Activated naive CD8-positive, alpha-beta T cell treated with anti-CD3 and anti-CD28 coated beads for 36 hours (primary cell): Measurements from ENCODE around the gene PIK3R1. TPM values are rescaled to one million over a fixed set of nuclear protein-coding genes. Genes with fewer than 3 reads are reported as not detected.
A peak's percentile ranks its signal among the peaks of the same experiment; 100 is the strongest.

Experiments
- DNase-seq: peaks from one replicate; pipeline ENCODE4 v3.0.0; 2021
- H3K27ac Mint-ChIP-seq: one replicate; pipeline ENCODE4 v1.8.0; 2022; ENCODE audit warnings: mild to moderate bottlenecking, moderate library complexity, mixed read lengths
- H3K27me3 Mint-ChIP-seq: one replicate; pipeline ENCODE4 v1.8.0; 2022; ENCODE audit warnings: mild to moderate bottlenecking, mixed read lengths
- H3K36me3 Mint-ChIP-seq: one replicate; pipeline ENCODE4 v1.8.0; 2021; ENCODE audit warnings: mild to moderate bottlenecking, mixed read lengths
- H3K4me1 Mint-ChIP-seq: one replicate; pipeline ENCODE4 v1.8.0; 2021; ENCODE audit warnings: mixed read lengths
- H3K4me3 Mint-ChIP-seq: one replicate; pipeline ENCODE4 v1.8.0; 2022; ENCODE audit warnings: mild to moderate bottlenecking, moderate library complexity, mixed read lengths
- H3K9me3 Mint-ChIP-seq: one replicate; pipeline ENCODE4 v1.8.0; 2022; ENCODE audit warnings: mixed read lengths
- total RNA-seq, 2 experiments: library from RNA; stranded (reverse); gene quantifications; one replicate each; pipeline ENCODE4 v1.2.3, GENCODE V29; 2021

Gene PIK3R1
- total RNA-seq, 2 experiments from 2014 or later = 39.7 to 41.6 TPM

DNA sequence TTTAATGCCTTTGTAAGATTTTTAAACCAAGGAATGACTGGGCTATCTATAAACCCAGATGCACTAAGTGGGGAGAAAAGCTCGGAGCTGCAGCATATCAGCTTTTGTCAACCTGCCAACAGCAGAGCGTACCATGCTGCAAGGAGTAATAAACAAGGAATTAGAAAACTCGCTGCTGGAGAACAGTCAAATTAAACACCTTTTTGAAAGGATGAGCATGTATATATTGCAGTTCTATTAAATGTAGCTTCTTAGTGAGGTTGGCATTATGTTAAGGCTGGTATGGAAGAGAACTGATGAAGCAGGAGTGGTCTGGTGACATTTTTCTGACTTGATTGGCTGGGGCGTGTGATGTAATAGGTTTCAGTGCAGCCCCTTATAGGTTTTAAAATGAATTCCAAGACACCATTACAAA, 74.7 kb downstream of the PIK3R1 start:
- no peak overlapping the region for H3K27ac Mint-ChIP-seq
- H3K27me3 Mint-ChIP-seq = no peaks in the 10 kb centered on the region
- H3K4me3 Mint-ChIP-seq = no peak overlapping the region
- H3K4me1 Mint-ChIP-seq = peaks cover 65% of the 10 kb centered on the region
- no peaks in the 10 kb centered on the region for H3K9me3 Mint-ChIP-seq
- H3K36me3 Mint-ChIP-seq = peaks cover 27% of the 10 kb centered on the region
- DNase-seq = no peak

GRCh38 chr5:68290847-68291246, 75.3 kb downstream of the PIK3R1 start:
- peaks cover 26% of the 10 kb centered on the region for H3K36me3 Mint-ChIP-seq
- no peak for DNase-seq
- no peak overlapping the region for H3K27ac Mint-ChIP-seq
- no peak overlapping the region for H3K4me3 Mint-ChIP-seq
- H3K4me1 Mint-ChIP-seq = peaks cover 59% of the 10 kb centered on the region
- H3K27me3 Mint-ChIP-seq = no peaks in the 10 kb centered on the region
- H3K9me3 Mint-ChIP-seq = no peaks in the 10 kb centered on the region

GRCh38 chr5:68292316-68292715, 76.8 kb downstream of the PIK3R1 start:
- Mint-ChIP-seq H3K27me3 (no peaks in the 10 kb centered on the region), H3K9me3 (no peaks in the 10 kb centered on the region), H3K36me3 (peaks cover 33% of the 10 kb centered on the region), H3K4me1 (peaks cover 45% of the 10 kb centered on the region), H3K27ac (peak overlapping the region; percentile 16), H3K4me3 (no peak overlapping the region)
- DNase-seq = no peak

- no peak for DNase-seq
- H3K9me3 Mint-ChIP-seq = no peaks in the 10 kb centered on the region
- H3K4me3 Mint-ChIP-seq = no peak overlapping the region
- H3K27ac Mint-ChIP-seq = no peak overlapping the region
- peaks cover 46% of the 10 kb centered on the region for H3K36me3 Mint-ChIP-seq
- H3K4me1 Mint-ChIP-seq = peaks cover 21% of the 10 kb centered on the region
- H3K27me3 Mint-ChIP-seq = no peaks in the 10 kb centered on the region
These were observed 80.2 kb downstream of the PIK3R1 start for GRCh38 chr5:68295772-68296171.

- Mint-ChIP-seq H3K4me1 (peaks cover 15% of the 10 kb centered on the region), H3K27ac (no peak overlapping the region), H3K4me3 (no peak overlapping the region), H3K9me3 (no peaks in the 10 kb centered on the region), H3K36me3 (peaks cover 49% of the 10 kb centered on the region), H3K27me3 (no peaks in the 10 kb centered on the region)
- no peak for DNase-seq
These were observed 81.3 kb downstream of the PIK3R1 start for GRCh38 chr5:68296895-68297294.

- DNase-seq = no peak
- Mint-ChIP-seq H3K4me3 (no peak overlapping the region), H3K36me3 (peaks cover 49% of the 10 kb centered on the region), H3K9me3 (no peaks in the 10 kb centered on the region), H3K27ac (no peak overlapping the region), H3K27me3 (no peaks in the 10 kb centered on the region), H3K4me1 (peaks cover 14% of the 10 kb centered on the region)
These were observed 82.1 kb downstream of the PIK3R1 start for GRCh38 chr5:68297656-68298055.

DNA sequence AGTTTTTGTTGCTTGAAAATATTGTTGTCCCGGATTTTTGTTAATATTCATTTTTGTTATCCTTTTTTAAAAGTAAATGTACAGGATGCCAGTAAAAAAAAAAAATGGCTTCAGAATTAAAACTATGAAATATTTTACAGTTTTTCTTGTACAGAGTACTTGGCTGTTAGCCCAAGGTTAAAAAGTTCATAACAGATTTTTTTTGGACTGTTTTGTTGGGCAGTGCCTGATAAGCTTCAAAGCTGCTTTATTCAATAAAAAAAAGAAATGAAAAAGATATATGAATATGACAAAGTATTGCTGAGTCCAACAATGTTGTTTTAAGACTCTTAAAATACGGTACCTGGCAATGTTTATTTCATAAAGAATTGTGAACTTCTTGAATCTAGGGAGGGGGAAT, 82.9 kb downstream of the PIK3R1 start:
- no peak overlapping the region for H3K4me3 Mint-ChIP-seq
- no peaks in the 10 kb centered on the region for H3K27me3 Mint-ChIP-seq
- peaks cover 22% of the 10 kb centered on the region for H3K4me1 Mint-ChIP-seq
- H3K9me3 Mint-ChIP-seq = no peaks in the 10 kb centered on the region
- H3K27ac Mint-ChIP-seq = no peak overlapping the region
- H3K36me3 Mint-ChIP-seq = peaks cover 49% of the 10 kb centered on the region
- DNase-seq = no peak

GRCh38 chr5:68299105-68299504, 83.5 kb downstream of the PIK3R1 start:
- Mint-ChIP-seq H3K36me3 (peaks cover 49% of the 10 kb centered on the region), H3K27ac (no peak overlapping the region), H3K9me3 (no peaks in the 10 kb centered on the region), H3K4me1 (peaks cover 28% of the 10 kb centered on the region), H3K27me3 (no peaks in the 10 kb centered on the region), H3K4me3 (no peak overlapping the region)
- DNase-seq = no peak

GRCh38 chr5:68299575-68299974, 84.0 kb downstream of the PIK3R1 start:
- peaks cover 33% of the 10 kb centered on the region for H3K4me1 Mint-ChIP-seq
- H3K27ac Mint-ChIP-seq = no peak overlapping the region
- no peak for DNase-seq
- no peaks in the 10 kb centered on the region for H3K27me3 Mint-ChIP-seq
- H3K9me3 Mint-ChIP-seq = no peaks in the 10 kb centered on the region
- peaks cover 47% of the 10 kb centered on the region for H3K36me3 Mint-ChIP-seq
- H3K4me3 Mint-ChIP-seq = no peak overlapping the region

DNA sequence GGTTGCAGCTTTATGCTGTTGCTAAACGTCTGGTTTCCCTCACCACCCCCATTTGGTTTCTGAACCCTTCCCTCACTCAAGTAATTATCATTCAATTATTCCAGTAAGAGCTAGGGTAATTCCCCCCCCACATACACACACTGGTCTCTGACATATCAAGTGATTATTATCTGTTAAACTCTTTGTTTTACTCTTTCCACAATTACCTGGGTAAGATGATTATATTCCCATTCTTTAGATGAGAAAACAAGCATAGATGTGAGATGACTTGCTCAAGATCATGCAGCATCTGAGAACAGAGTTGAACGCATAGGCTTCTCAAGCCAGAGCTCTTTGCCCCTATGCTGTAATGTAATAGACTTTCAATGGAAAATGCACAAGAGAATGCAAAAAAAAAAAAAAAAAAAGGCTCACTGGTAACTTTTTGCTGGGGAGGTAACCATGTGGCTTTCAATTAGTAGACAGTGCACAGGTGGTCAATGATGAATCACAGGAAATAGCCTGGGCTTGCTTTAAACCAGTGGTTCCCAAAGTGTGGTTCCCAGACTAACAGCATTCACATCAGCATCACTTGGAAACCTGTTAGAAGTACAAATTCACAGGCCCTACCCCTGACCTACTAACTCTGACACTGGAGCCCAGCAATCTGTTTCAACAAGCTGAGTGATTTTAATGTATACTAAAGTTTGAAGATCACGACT, 87.6 kb downstream of the PIK3R1 start:
- DNase-seq = no peak
- no peaks in the 10 kb centered on the region for H3K27me3 Mint-ChIP-seq
- peaks cover 26% of the 10 kb centered on the region for H3K36me3 Mint-ChIP-seq
- no peak overlapping the region for H3K4me3 Mint-ChIP-seq
- H3K4me1 Mint-ChIP-seq = peaks cover 35% of the 10 kb centered on the region
- H3K27ac Mint-ChIP-seq = peak overlapping the region; percentile 32
- H3K9me3 Mint-ChIP-seq = no peaks in the 10 kb centered on the region

DNA sequence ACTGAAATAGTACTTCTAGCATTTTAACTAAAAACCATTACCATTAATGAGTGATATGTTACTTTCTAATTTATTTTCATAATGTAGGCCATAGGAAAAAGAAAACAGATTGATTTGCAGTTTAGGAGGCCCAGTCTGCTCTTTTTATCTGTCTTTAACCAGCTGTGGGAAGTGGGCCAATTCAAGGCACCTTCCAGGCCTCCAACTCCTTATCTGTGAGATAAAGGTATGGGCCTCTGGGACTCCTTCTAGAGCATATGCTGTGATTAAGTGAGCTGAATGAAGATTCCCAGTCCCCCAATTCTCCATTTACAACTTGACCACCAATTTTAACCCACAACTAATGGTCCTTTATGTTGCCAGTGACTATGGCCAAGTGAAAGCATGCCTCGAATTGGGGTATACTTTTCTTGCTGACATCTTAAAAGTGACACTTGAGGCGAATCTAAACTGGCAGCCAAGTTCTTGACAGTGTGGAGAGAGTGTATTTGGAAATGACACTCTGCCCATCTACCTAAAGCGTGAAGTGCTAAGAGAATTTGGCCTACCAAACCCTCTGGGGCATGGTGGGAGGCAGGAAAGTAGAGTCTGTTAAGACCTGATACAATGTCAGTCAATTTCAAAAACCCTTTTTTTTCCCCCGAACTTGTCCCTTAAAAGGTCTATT, 88.3 kb downstream of the PIK3R1 start:
- H3K36me3 Mint-ChIP-seq = peaks cover 23% of the 10 kb centered on the region
- peak overlapping the region; percentile 26 for H3K27ac Mint-ChIP-seq

GRCh38 chr5:68304421-68305052, 89.0 kb downstream of the PIK3R1 start:
- Mint-ChIP-seq H3K27ac (no peak overlapping the region), H3K27me3 (no peaks in the 10 kb centered on the region), H3K36me3 (peaks cover 18% of the 10 kb centered on the region), H3K9me3 (no peaks in the 10 kb centered on the region), H3K4me1 (peaks cover 33% of the 10 kb centered on the region), H3K4me3 (no peak overlapping the region)
- no peak for DNase-seq

More for the DNA sequence above, 88.3 kb downstream of the PIK3R1 start:
- Mint-ChIP-seq H3K4me1 (peaks cover 34% of the 10 kb centered on the region), H3K9me3 (no peaks in the 10 kb centered on the region), H3K4me3 (no peak overlapping the region), H3K27me3 (no peaks in the 10 kb centered on the region)
- DNase-seq = no peak

- Mint-ChIP-seq H3K27me3 (no peaks in the 10 kb centered on the region), H3K36me3 (peaks cover 14% of the 10 kb centered on the region), H3K9me3 (no peaks in the 10 kb centered on the region), H3K27ac (no peak overlapping the region), H3K4me1 (peaks cover 33% of the 10 kb centered on the region), H3K4me3 (no peak overlapping the region)
- no peak for DNase-seq
These were observed 89.8 kb downstream of the PIK3R1 start for GRCh38 chr5:68305223-68305870.

GRCh38 chr5:68306361-68307014, 90.9 kb downstream of the PIK3R1 start:
- Mint-ChIP-seq H3K9me3 (no peaks in the 10 kb centered on the region), H3K27ac (no peak overlapping the region), H3K4me3 (no peak overlapping the region)

DNA sequence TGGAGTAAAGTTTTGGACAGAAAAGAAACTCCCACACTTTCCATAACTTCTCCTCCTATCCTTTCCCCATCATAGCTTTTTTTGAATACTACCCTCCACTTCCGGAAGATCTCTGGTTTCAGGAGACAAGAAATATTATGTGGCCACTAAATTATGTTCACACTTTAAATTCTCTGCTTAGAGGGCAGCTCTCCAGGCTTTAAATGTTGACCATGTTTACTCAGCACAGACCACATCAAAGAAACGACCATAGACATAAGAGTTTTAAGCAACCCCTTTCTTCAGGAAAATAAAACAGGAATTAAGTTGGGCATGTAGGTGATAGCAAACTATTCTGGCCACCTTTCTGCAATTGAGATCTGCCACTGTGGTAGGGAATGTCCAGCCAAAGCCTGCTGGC, 97.8 kb downstream of the PIK3R1 start:
- H3K36me3 Mint-ChIP-seq = no peaks in the 10 kb centered on the region
- H3K9me3 Mint-ChIP-seq = no peaks in the 10 kb centered on the region
- H3K27ac Mint-ChIP-seq = no peak overlapping the region
- DNase-seq = no peak
- no peak overlapping the region for H3K4me3 Mint-ChIP-seq
- H3K4me1 Mint-ChIP-seq = peaks cover 9% of the 10 kb centered on the region
- no peaks in the 10 kb centered on the region for H3K27me3 Mint-ChIP-seq

More at GRCh38 chr5:68306361-68307014, 90.9 kb downstream of the PIK3R1 start:
- peaks cover 8% of the 10 kb centered on the region for H3K36me3 Mint-ChIP-seq
- peaks cover 28% of the 10 kb centered on the region for H3K4me1 Mint-ChIP-seq
- DNase-seq = no peak
- H3K27me3 Mint-ChIP-seq = no peaks in the 10 kb centered on the region
